Upper lobe of left lung (tissue), 4 donors: ENCODE measurements around the gene RIN3.

Experiments used
- EP300 ChIP-seq, 4 donors: sonication (generic); formaldehyde crosslinking; IDR thresholded peaks; one replicate each; pipeline ENCODE4 v1.5.1; 2017; ENCODE audit warnings: antibody characterized with exemption in 4 of 4, control low read depth in 2 of 4
- POLR2A ChIP-seq, 4 donors: fragments of 450-650 bp; IDR thresholded peaks; one replicate each; pipeline ENCODE4 v1.5.1; 2016 to 2017; ENCODE audit warnings: antibody characterized with exemption in 4 of 4, mild to moderate bottlenecking in 2 of 4
- POLR2AphosphoS5 ChIP-seq, 2 donors: sonication (generic); formaldehyde crosslinking; IDR thresholded peaks; one replicate each; pipeline ENCODE4 v1.5.1; 2017; ENCODE audit warnings: antibody characterized with exemption in 2 of 2
- TF ChIP-seq, protein P1 (sequence below), 6 experiments: fragments of 450-650 bp in 4 of 6; fragments of 200-600 bp in 2 of 6; sonication (generic) in 2 of 6; IDR thresholded peaks; one replicate each; pipeline ENCODE4 v1.5.1; 2016 to 2019; ENCODE audit warnings: antibody characterized with exemption in 6 of 6

DNA sequence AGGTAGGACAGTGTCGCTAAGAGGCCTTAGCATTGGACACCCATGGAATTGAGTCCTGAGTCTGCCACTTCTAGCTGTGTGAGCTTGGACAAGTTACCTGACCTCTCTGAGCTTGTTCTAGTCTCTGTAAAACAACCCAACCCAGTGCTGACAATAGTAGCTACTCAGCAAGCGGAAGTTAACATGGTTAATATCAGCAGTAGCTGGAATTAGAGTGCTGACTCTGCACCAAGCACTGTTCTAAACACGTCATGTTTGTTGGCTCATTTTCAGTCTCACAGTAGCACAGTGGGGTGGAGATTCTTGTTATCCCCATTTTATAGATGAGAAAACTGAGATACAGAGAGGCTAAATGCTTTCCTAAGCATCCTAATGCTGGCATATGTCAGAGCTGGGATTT is 47.5 kb upstream of the RIN3 start:
- TF ChIP-seq, protein P1, sequence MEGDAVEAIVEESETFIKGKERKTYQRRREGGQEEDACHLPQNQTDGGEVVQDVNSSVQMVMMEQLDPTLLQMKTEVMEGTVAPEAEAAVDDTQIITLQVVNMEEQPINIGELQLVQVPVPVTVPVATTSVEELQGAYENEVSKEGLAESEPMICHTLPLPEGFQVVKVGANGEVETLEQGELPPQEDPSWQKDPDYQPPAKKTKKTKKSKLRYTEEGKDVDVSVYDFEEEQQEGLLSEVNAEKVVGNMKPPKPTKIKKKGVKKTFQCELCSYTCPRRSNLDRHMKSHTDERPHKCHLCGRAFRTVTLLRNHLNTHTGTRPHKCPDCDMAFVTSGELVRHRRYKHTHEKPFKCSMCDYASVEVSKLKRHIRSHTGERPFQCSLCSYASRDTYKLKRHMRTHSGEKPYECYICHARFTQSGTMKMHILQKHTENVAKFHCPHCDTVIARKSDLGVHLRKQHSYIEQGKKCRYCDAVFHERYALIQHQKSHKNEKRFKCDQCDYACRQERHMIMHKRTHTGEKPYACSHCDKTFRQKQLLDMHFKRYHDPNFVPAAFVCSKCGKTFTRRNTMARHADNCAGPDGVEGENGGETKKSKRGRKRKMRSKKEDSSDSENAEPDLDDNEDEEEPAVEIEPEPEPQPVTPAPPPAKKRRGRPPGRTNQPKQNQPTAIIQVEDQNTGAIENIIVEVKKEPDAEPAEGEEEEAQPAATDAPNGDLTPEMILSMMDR (IDR thresholded peaks at IDR 0.05): no peak
- TF ChIP-seq POLR2AphosphoS5 (IDR thresholded peaks at IDR 0.05) (no peak), POLR2A (IDR thresholded peaks at IDR 0.05) (no peak), EP300 (IDR thresholded peaks at IDR 0.05) (no peak)
